NCI-H2081 (cell line): ENCODE data around the gene MYL9.
"Not testable (repeated sequence)": the region's sequence is repeated elsewhere in the genome, so short reads cannot be mapped to it uniquely, and the experiment has no call there.

Source experiments
- DNase-seq, 2 experiments: peaks; one replicate each; lab custom pipeline; 2025; lab: John Stamatoyannopoulos, UW

The MYL9 gene

DNA sequence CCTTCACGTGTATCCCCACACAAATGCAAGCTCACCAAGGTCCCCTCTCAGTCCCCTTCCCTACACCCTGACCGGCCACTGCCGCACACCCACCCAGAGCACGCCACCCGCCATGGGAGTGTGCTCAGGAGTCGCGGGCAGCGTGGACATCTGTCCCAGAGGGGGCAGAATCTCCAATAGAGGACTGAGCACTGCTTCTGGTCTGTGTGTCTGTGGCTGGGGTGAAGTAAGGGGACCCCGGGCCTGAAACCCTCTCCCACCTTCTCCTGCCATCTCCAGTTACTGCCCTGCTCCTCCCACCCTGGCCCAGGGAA lies 8.3 kb downstream of the MYL9 start:
- no peak for DNase-seq

GRCh38 chr20:36549942-36550789 lies 8.8 kb downstream of the MYL9 start:
- DNase-seq, result no peak

- no peak for DNase-seq
Observed at GRCh38 chr20:36550790-36551299, 9.5 kb downstream of the MYL9 start.

DNA sequence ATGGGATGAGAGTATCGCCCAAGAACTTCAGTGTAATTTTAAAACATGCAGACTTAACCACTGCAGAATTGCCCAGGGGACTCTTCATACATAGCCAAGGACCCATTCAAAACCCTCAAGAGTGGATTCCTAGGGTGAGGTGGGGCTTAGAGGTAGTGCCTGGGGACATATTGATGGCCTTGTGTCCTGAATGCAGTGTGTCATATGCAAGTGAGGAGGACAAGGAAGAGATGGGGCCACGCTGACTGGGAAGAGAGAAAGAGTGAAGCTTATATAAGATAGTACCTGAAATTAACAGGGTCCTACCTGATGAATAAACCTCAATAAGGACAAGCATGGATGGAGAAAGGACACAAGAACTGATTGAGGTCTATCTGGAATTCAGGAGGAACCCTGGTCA lies 13.9 kb downstream of the MYL9 start:
- DNase-seq, result no peak

DNA sequence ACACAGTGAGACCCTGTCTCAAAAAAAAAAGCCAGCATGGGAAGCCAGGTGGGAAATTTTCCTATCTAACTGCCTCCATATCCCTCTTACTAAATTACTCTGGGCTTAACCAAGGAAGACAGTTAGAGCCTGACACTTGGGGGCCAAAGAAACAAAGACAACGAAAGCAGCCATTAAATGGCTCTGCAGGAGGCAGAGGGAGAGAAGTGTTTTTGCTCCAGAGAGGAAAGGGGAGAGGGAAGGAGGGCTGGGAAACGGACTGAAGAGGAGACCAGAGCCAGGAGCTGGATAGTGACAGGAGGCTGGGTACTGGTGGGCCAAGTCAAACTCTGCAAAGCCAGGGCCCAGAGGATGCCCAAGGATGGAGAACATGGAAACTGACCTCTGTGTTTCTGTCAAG lies 21.4 kb downstream of the MYL9 start:
- DNase-seq, result no peak

DNA sequence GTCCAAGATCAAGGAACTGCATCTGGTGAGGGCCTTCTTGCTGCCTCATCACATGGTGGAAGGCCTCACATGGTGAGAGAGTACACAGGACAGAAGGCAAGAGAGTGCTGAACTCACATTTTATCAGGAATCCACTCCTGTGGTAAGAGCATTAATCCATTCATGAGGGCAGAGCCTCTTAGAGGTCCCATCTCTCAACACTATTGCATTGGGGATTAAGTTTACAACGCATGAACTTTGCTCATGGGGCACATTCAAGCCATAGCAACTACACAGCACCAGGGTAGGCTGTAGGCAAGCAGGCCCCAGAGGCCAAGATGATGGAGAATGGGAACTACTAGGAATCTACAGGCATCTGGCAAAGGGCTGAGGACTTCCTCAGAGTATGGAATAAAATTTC lies 22.1 kb downstream of the MYL9 start:
- no peak for DNase-seq

GRCh38 chr20:36564078-36564725 lies 22.9 kb downstream of the MYL9 start:
- not testable (repeated sequence) for DNase-seq

GRCh38 chr20:36564726-36565121 lies 23.4 kb downstream of the MYL9 start:
- not testable (repeated sequence) for DNase-seq

DNA sequence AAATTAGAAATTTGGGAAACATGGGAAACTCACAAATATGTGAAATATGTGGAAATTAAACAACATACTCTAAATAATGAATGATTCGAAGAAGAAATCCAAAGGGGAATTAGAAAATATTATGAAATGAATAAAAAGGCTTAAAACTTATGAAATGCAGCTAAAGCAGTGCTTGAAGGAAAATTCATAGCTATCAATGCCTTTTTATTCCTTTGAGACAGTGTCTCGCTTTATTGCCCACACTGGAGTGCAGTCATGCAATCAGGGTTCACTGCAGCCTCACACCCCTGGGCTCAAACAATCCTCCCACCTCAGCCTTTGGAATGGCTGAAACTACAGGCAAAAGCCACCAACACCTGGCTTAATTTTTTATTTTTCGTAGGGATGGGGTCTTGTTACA lies 24.2 kb downstream of the MYL9 start:
- no peak for DNase-seq

DNA sequence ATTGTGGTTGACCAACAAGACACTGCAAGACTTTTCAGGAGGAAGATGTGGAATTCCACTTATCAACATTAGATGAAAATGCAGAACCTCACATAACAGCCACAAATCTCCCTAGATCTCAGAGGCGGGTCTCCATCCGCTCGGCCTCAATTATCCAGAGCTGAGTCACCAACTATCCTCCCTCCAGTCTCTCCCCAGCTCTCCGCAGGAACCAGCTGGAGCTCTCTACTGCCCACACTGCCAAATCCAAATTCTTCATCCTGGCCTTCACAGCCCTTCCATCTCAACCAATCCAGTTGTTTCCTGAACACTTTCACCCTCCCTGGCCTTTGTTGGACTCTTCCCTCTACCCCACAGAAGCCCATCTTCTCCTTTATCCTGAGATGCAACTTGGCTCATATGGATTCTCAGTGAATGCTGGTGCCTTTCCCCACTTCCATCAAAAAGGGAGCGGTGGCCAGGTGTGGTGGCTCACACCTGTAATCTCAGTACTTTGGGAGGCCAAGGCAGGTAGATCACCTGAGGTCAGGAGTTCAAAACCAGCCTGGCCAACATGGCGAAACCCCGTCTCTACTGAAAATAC lies 28.6 kb downstream of the MYL9 start:
- no peak for DNase-seq

- no peak for DNase-seq
Observed at GRCh38 chr20:36571564-36572504, 30.5 kb downstream of the MYL9 start.

GRCh38 chr20:36572701-36573102 lies 31.4 kb downstream of the MYL9 start:
- no peak for DNase-seq

- DNase-seq, result peak; percentile 30 to 39
Observed at GRCh38 chr20:36573103-36573797, 31.9 kb downstream of the MYL9 start, which contains the start of gene TGIF2. TSS of gene TGIF2 (plus strand) at chr20:36573597. CDS start at chr20:36578775, 5,178 bp downstream.

GRCh38 chr20:36573798-36574365 lies 32.6 kb downstream of the MYL9 start:
- DNase-seq, result no peak

DNA sequence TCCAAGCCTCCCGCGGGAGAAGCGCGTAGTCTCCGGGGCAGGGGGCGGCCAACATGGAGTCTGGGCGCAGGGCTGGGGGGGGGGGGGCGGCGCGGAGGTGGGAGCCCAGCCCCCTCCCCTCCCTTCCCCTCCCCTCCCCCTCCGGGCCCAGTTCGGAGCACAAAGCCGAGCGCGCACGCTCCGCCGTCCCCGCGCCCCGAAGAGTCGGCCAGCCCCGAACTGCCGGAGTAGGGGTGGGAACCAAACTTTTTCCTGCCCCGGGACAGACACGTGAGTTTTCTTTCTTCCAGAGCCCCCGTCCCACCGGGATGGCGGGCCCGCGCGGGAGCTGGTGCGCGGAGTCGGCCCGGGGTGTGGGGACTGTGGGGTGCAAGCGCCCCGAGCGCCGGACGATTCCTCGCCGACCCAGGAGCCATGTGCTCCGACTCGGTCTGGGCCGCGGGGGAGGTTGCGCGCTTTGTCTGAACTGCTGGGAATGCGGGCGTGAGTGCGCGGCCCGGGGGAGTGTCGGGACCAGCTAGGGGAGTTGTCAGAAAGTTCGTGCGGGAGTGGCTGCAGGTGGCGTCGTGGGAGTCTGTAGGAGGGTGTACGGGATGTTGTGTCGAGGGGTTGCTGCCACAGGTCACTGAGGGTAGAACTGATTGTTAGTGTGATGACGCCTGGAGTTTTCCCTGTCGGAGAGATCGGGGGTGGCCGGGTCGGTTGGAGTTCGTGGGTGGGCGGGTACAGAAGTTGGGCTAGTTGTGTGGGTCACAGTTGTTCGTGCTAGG lies 33.2 kb downstream of the MYL9 start:
- DNase-seq, result no peak

DNA sequence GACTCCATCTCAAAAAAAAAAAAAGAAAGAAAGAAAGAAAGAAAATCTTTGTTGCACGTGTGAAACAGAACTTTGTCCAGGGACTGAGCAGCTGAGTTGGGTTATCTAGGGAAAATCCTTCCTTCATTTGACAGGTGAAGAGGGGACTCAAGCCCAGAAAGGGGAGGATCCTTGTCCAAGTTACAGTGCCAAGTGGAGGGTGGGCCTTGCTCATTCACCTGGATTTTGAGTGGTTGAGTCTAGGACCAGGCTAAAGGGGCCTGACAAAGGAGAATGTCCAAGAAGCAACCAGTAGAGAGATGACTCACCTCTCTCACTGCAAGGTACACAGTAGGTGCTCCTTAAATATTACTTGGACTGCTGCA lies 34.7 kb downstream of the MYL9 start:
- no peak for DNase-seq

- no peak for DNase-seq
Observed at GRCh38 chr20:36578356-36579041, 37.2 kb downstream of the MYL9 start.

DNA sequence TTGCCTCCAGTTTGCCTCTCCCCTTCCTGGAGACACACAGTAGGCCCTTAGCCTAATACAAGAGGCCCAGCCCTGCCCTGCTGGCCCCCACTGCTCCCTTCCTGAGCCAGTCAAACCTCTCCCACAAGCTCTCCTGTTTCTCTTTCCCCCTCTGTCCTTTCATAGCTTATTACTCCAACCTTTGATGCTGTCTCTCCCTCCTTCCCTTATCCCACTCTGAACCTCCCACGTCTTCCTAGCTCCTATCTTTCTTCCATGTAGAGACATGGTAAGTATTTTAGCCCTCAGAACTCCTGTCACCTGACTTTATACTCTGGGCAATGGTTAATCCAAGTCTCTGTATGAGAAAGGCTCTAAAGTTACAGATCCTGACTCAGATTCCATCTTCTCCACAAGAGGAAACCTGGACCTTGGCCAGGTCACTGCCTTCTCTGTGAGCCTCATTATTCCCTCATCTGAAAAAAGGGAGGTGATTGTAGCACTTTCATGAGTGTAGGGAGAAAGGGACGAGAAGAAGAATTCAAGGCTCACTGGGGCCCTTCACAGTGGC lies 38.8 kb downstream of the MYL9 start:
- no peak for DNase-seq

DNA sequence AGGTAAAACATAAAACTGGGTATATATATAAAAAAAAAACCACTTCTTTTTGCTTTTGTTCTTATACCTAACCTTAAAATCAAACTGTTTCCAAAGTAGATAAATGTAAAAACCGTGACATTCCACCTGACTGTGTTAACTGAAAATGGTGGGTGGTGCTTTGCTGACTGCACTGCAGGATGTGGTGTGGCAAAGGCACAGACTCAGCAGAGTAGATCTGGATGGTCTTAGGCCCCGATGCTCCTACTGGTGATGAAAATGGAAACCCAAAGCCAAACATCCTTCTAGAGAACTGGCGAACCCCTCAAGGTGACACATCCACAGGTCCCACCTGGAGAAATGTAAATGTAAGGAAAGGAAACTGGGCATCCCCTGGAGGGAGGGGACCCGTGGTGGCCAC lies 41.0 kb downstream of the MYL9 start:
- DNase-seq, result no peak
